Measurements from ENCODE around the gene SYT13.

SYT13 gene

GRCh38 chr11:45245218-45246045 lies 40.7 kb downstream of the SYT13 start:
- DNase-seq: no peak

GRCh38 chr11:45243967-45244366 lies 42.2 kb downstream of the SYT13 start:
- no peak for DNase-seq

GRCh38 chr11:45239733-45240132 lies 46.4 kb downstream of the SYT13 start:
- DNase-seq: no peak

GRCh38 chr11:45238724-45239123 lies 47.4 kb downstream of the SYT13 start:
- DNase-seq: no peak

GRCh38 chr11:45237711-45238315 lies 48.3 kb downstream of the SYT13 start:
- DNase-seq: no peak

GRCh38 chr11:45234306-45235006 lies 51.7 kb downstream of the SYT13 start:
- DNase-seq: no peak

- no peak for DNase-seq
These were observed 52.4 kb downstream of the SYT13 start for GRCh38 chr11:45233804-45234170.

- DNase-seq: peak; percentile 45
These were observed 52.9 kb downstream of the SYT13 start for GRCh38 chr11:45233121-45233803.

- no peak for DNase-seq
These were observed 53.6 kb downstream of the SYT13 start for GRCh38 chr11:45232341-45233080.

GRCh38 chr11:45229401-45230020 lies 56.6 kb downstream of the SYT13 start:
- DNase-seq: no peak

- no peak for DNase-seq
These were observed 58.3 kb downstream of the SYT13 start for GRCh38 chr11:45227836-45228235.

GRCh38 chr11:45226901-45227300 lies 59.2 kb downstream of the SYT13 start:
- DNase-seq: no peak

GRCh38 chr11:45225961-45226871 lies 59.9 kb downstream of the SYT13 start:
- no peak for DNase-seq

- DNase-seq: no peak
These were observed 60.9 kb downstream of the SYT13 start for GRCh38 chr11:45225277-45225676.

GRCh38 chr11:45224766-45225165 lies 61.4 kb downstream of the SYT13 start:
- no peak for DNase-seq

- no peak for DNase-seq
These were observed 62.6 kb downstream of the SYT13 start for GRCh38 chr11:45223496-45223895.

GRCh38 chr11:45219411-45219810 lies 66.7 kb downstream of the SYT13 start:
- no peak for DNase-seq

- DNase-seq: no peak
These were observed 67.4 kb downstream of the SYT13 start for GRCh38 chr11:45218705-45219104.

- DNase-seq: no peak
These were observed 68.2 kb downstream of the SYT13 start for GRCh38 chr11:45217991-45218390.

GRCh38 chr11:45216901-45217300 lies 69.2 kb downstream of the SYT13 start:
- no peak for DNase-seq

GRCh38 chr11:45216031-45216430 lies 70.1 kb downstream of the SYT13 start:
- no peak for DNase-seq
